Pancreas (tissue), 10 donors: ENCODE measurements around the gene TENM4. TPM values are rescaled to one million over a fixed set of nuclear protein-coding genes. Genes with fewer than 3 reads are reported as not detected.

Experiments
- ATAC-seq, 4 donors: fragments of 200-7000 bp; cut with Tn5 transposase; one replicate each; pipeline versions ENCODE4 v1.8.0 to v1.9.1; 2020; ENCODE audit warnings: mild to moderate bottlenecking in 4 of 4, moderate library complexity in 4 of 4
- DNase-seq, 6 donors: peaks; one replicate each; pipeline ENCODE4 v3.0.0-alpha.2; 2020
- FAIRE-seq: peaks from 2 replicates; lab custom pipeline; 2012; peaks lifted over from hg19 to GRCh38; lab: Jason Lieb, UNC
- H3K27ac ChIP-seq, 4 donors: fragments of 200-600 bp; sonication (generic); 1 replicate in 3 of 4; 2 replicates in 1 of 4; pipeline versions ENCODE4 v1.5.0 to v1.8.0; 2020
- H3K27me3 ChIP-seq, 4 donors: fragments of 200-600 bp; one replicate each; pipeline ENCODE4 v1.8.0; 2021
- H3K36me3 ChIP-seq, 3 donors: fragments of 200-600 bp; sonication (generic) in 1 of 3; one replicate each; pipeline versions ENCODE4 v1.5.0 to v1.8.0; 2020 to 2021
- H3K4me1 ChIP-seq, 3 donors: fragments of 200-600 bp; one replicate each; pipeline ENCODE4 v1.8.0; 2021
- H3K4me3 ChIP-seq, 4 donors: fragments of 200-600 bp; sonication (generic) in 2 of 4; one replicate each; pipeline versions ENCODE4 v1.5.0 to v1.8.0; 2020 to 2021
- H3K9me3 ChIP-seq, 4 donors: fragments of 200-600 bp; one replicate each; pipeline ENCODE4 v1.8.0; 2021
- CTCF ChIP-seq, 4 donors: fragments of 200-600 bp; sonication (generic) in 3 of 4; IDR thresholded peaks; one replicate each; pipeline versions ENCODE4 v1.5.0 to v1.8.0; 2021; ENCODE audit warnings: antibody characterized with exemption in 4 of 4
- WGBS, 2 donors: extraction: QIAGEN DNeasy Blood & Tissue Kit; methylation state at CpG; one replicate each; pipeline ENCODE4 v1.1.7; 2013; 5-methylcytosine and 5-hydroxymethylcytosine counted together
- intact Hi-C, 3 donors: fragments of 100-400 bp; cut with DNase I; formaldehyde crosslinking; loops; one replicate each; pipeline versions ENCODE4 v1.11.1 to v1.14.2; 2022
- polyA plus RNA-seq, 2 donors: library from polyadenylated mRNA; stranded (reverse); fragments of 200-250 nt; gene quantifications; one replicate each; pipeline ENCODE4 v1.2.3, GENCODE V29; 2013
- total RNA-seq, 6 donors: library from RNA; stranded (reverse); fragmentation: NEBNext Ultra II Directional in 4 of 6; extraction: Animal tissue kit (Norgen Biotek cat#: 25700) in 4 of 6; gene quantifications; one replicate each; pipeline versions ENCODE4 v1.2.1 to v1.2.4, GENCODE V29; 2021 to 2023
- donor health status: healthy with polysubstance abuse.
- donor health status: DM: no; HTN: no; CAD: no; lungs with moderate emphysema.
- donor health status: DM: no; HTN: no; CAD: no.
- donor health status: control.
- donor health status: control.
- donor health status: Bipolar disorder and iron deficiency.
- donor health status: DM: yes; HTN: yes; CAD: no.
- donor health status: DM: no; HTN: no; CAD: no.
- donor health status: DM: no; HTN: no; CAD: no.
- donor health status: DM: yes; HTN: yes; CAD: no.

Gene TENM4
- total and polyA plus RNA-seq, 8 donors = 0.37 to 6.8 (median 1.3) TPM

DNA sequence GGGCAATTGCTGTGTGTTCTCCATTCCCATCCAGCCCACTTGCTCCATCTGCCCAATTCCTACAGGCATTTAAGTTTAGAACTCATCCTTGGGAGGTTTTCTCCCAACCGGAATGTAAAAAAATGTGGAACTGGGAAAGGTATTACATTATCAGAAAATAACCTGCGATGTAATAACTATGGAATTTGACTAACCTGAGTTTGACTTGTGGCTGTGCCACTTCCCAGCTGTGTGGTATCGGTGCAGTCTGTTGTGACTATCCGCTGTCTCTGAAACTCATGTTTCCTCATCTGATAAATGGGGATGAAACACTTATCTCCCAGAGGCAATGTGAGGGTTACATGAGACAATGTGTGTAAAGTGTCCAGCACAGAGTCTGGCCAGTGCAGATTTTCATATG, 77.6 kb downstream of the TENM4 start:
- Histone ChIP-seq H3K9me3 (no peaks in the 10 kb centered on the region), H3K4me1 (no peaks in the 10 kb centered on the region), H3K27ac (no peak overlapping the region), H3K4me3 (no peak overlapping the region), H3K27me3 (no peaks in the 10 kb centered on the region), H3K36me3 (no peaks in the 10 kb centered on the region)
- intact Hi-C loops = no loop called here
- DNase-seq (no peak), FAIRE-seq (no peak), ATAC-seq (peak in 1 of 4 donors; percentile 53)
- TF ChIP-seq CTCF (IDR thresholded peaks at IDR 0.05) = no peak
- WGBS, 2 donors = 57 to 58% methylated on average over 4 of the region's 4 CpGs

DNA sequence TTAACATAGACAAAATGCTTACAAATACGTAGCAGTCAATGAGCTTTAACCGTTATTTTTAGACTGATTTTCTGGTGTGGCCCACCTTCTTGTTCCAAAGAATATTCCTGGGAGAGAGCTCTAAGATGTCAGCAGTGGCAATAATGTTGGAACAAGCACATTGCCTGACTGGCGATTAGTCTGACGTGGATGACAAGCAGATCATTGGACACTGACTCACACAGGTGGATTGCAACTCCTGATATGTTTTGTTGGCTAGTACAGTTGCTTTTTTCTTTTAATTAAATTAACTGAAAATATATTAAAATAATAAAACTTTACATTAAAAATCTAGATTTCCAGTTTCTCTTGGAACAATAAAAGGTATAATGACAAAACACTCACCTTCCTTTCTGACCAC, 78.0 kb downstream of the TENM4 start:
- Histone ChIP-seq H3K9me3 (no peaks in the 10 kb centered on the region), H3K4me1 (no peaks in the 10 kb centered on the region), H3K27ac (no peak overlapping the region), H3K27me3 (no peaks in the 10 kb centered on the region), H3K36me3 (no peaks in the 10 kb centered on the region), H3K4me3 (no peak overlapping the region)
- ATAC-seq = no peak
- intact Hi-C loops = no loop called here
- WGBS, 2 donors = 67 to 77% methylated on average over 4 of the region's 4 CpGs
- TF ChIP-seq CTCF (IDR thresholded peaks at IDR 0.05) = no peak
- no peak for DNase-seq
- FAIRE-seq = no peak

DNA sequence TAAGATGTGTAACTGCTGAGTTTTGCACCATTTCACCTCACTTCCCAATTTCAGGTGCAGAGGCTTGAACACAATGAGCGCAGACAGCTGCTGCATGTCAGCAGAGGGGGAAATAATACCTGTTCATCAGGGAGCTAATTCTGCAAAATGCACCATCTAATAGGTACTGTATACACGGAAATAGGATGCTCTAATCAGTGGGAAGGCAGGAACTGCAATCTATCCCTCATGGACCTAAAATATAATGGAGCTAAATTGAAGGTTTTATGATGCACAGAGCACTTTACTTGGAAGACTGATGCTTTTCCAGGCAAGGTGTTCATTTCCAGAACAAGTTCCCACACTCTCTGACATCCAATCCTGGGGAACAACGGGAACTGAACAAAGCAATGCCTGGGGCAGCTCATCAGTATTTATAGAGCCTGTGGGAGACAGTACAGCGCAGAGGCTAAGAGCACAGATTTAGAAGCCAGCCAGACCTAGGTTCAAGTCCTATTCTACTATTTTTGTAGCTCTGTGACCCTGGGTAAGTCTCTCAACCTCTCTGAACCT, 78.5 kb downstream of the TENM4 start:
- intact Hi-C loops = no loop called here
- FAIRE-seq (no peak), ATAC-seq (no peak), DNase-seq (no peak)
- Histone ChIP-seq H3K9me3 (no peaks in the 10 kb centered on the region), H3K27ac (no peak overlapping the region), H3K4me1 (no peaks in the 10 kb centered on the region), H3K27me3 (no peaks in the 10 kb centered on the region), H3K4me3 (no peak overlapping the region), H3K36me3 (no peaks in the 10 kb centered on the region)
- TF ChIP-seq CTCF (IDR thresholded peaks at IDR 0.05) = no peak
- 73 to 81% methylated on average over 4 of the region's 4 CpGs for WGBS, 2 donors

DNA sequence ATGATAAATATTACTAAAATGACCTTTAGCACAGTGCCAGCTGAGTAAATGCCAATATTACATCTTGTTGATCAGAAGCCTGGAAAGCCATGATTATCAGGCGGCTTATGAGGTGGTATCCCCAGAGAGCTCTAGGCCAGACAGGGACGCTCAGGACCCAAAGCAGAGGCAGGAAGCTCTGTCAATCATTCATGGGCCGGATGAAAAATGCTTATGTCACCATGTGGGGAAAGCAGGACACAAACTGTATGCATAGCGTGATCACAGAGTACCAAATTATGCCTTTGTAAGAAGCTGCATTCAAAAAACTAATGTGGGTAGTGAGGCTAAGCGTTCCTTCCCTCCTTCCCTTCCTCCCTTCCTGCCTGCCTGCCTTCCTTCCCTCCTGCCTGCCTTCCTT, 82.6 kb downstream of the TENM4 start:
- H3K36me3 ChIP-seq = no peaks in the 10 kb centered on the region

More for the DNA sequence above, 82.6 kb downstream of the TENM4 start:
- Histone ChIP-seq H3K27me3 (no peaks in the 10 kb centered on the region), H3K9me3 (no peaks in the 10 kb centered on the region), H3K4me3 (no peak overlapping the region), H3K27ac (no peak overlapping the region), H3K4me1 (no peaks in the 10 kb centered on the region)
- no peak for TF ChIP-seq CTCF (IDR thresholded peaks at IDR 0.05)
- DNase-seq (no peak), FAIRE-seq (no peak), ATAC-seq (no peak)
- 55 to 67% methylated on average over 5 of the region's 5 CpGs for WGBS, 2 donors
- intact Hi-C loops = no loop called here
